ENCODE measurements around the gene STK32C.

DNA sequence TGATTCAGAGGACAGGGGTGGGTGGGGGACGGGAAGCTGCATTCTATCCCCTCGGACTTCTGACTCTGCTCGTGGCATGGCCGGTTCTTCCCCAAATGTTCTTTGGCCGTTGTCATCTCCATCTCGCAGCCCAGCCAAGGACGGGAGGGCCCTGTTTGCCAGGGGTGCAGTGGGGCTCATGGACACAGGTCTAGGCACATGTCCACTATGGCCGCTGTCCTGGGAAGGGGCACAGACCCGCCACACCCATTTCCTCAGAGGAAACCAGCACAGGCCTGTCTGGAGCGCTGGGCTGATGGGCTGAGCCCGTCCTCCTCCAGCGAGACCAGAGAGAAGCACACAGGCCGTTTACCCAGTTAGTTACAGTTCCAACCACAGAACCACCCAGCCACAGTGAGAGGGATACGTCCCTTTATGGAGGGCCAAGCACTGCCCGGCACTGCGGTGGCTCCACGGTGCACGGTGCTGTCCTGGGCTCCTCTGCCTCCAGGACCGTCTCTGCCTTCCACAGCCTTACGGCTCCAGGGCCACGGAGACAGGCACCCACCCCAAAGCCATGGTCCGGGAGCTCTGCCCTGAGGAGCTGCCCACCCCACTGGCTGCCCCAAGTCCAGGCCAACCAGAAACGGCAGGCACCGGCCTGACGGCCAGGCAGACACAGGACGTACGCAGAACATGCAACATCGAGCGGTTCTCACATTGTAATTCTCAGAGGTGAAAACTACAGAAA is 100.8 kb downstream of the STK32C start:
- TF ChIP-seq, protein P1, sequence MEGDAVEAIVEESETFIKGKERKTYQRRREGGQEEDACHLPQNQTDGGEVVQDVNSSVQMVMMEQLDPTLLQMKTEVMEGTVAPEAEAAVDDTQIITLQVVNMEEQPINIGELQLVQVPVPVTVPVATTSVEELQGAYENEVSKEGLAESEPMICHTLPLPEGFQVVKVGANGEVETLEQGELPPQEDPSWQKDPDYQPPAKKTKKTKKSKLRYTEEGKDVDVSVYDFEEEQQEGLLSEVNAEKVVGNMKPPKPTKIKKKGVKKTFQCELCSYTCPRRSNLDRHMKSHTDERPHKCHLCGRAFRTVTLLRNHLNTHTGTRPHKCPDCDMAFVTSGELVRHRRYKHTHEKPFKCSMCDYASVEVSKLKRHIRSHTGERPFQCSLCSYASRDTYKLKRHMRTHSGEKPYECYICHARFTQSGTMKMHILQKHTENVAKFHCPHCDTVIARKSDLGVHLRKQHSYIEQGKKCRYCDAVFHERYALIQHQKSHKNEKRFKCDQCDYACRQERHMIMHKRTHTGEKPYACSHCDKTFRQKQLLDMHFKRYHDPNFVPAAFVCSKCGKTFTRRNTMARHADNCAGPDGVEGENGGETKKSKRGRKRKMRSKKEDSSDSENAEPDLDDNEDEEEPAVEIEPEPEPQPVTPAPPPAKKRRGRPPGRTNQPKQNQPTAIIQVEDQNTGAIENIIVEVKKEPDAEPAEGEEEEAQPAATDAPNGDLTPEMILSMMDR (IDR thresholded peaks at IDR 0.05; ENCODE audit: poor library complexity, severe bottlenecking) = no peak
- TF ChIP-seq POLR2AphosphoS5 (IDR thresholded peaks at IDR 0.05) (no peak), EZH2 (IDR thresholded peaks at IDR 0.05; ENCODE audit: borderline replicate concordance, insufficient read depth, low read length, poor library complexity, severe bottlenecking) (no peak), TAF1 (IDR thresholded peaks at IDR 0.05; ENCODE audit: low read depth) (no peak)
- TF ChIP-seq, protein P2, sequence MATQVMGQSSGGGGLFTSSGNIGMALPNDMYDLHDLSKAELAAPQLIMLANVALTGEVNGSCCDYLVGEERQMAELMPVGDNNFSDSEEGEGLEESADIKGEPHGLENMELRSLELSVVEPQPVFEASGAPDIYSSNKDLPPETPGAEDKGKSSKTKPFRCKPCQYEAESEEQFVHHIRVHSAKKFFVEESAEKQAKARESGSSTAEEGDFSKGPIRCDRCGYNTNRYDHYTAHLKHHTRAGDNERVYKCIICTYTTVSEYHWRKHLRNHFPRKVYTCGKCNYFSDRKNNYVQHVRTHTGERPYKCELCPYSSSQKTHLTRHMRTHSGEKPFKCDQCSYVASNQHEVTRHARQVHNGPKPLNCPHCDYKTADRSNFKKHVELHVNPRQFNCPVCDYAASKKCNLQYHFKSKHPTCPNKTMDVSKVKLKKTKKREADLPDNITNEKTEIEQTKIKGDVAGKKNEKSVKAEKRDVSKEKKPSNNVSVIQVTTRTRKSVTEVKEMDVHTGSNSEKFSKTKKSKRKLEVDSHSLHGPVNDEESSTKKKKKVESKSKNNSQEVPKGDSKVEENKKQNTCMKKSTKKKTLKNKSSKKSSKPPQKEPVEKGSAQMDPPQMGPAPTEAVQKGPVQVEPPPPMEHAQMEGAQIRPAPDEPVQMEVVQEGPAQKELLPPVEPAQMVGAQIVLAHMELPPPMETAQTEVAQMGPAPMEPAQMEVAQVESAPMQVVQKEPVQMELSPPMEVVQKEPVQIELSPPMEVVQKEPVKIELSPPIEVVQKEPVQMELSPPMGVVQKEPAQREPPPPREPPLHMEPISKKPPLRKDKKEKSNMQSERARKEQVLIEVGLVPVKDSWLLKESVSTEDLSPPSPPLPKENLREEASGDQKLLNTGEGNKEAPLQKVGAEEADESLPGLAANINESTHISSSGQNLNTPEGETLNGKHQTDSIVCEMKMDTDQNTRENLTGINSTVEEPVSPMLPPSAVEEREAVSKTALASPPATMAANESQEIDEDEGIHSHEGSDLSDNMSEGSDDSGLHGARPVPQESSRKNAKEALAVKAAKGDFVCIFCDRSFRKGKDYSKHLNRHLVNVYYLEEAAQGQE (IDR thresholded peaks at IDR 0.05; ENCODE audit: borderline replicate concordance) = no peak

All from neural cell (in vitro differentiated cells).